ENCODE data around the gene KDM5B. TPM values are rescaled to one million over a fixed set of nuclear protein-coding genes. Genes with fewer than 3 reads are reported as not detected.

The KDM5B gene
- total and polyA plus RNA-seq, 2 experiments from 2014 or later: 87.9 to 110 TPM

- Histone ChIP-seq H4K20me1 (ENCODE audit: insufficient read depth, poor library complexity, severe bottlenecking) (no peaks in the 10 kb centered on the region), H3K79me2 (no peaks in the 10 kb centered on the region), H3K36me3 (replicated peaks; ENCODE audit: insufficient read depth, low read depth) (no peaks in the 10 kb centered on the region), H3K4me2 (no peak overlapping the region), H3K9me3 (ENCODE audit: low read depth) (no peaks in the 10 kb centered on the region), H3K9me2 (replicated peaks; ENCODE audit: insufficient read depth) (no peaks in the 10 kb centered on the region), H3K4me3 (no peak overlapping the region), H3K27ac (no peak overlapping the region), H3K4me1 (ENCODE audit: insufficient read depth) (peaks cover 10% of the 10 kb centered on the region), H3K27me3 (peaks cover 68% of the 10 kb centered on the region), H2AFZ (no peak overlapping the region)
- WGBS (ENCODE audit: low lambda C conversion rate, missing lambda C conversion rate): 90% methylated on average over 5 of the region's 5 CpGs
- DNase-seq (ENCODE audit: low spot score): no peak
- no peak for TF ChIP-seq EZH2 (IDR thresholded peaks at IDR 0.05; ENCODE audit: borderline replicate concordance)
- TF ChIP-seq EZH2phosphoT487 (IDR thresholded peaks at IDR 0.05; ENCODE audit: low read depth, severe bottlenecking, unreplicated experiment): no peak
These were observed 101.4 kb downstream of the KDM5B start for GRCh38 chr1:202706851-202707250.

GRCh38 chr1:202704601-202705000 is 103.6 kb downstream of the KDM5B start:
- no peaks in the 10 kb centered on the region for H3K9me2 ChIP-seq (replicated peaks; ENCODE audit: insufficient read depth)
- H3K4me3 ChIP-seq: no peak overlapping the region
- H4K20me1 ChIP-seq (ENCODE audit: insufficient read depth, poor library complexity, severe bottlenecking): no peaks in the 10 kb centered on the region
- H3K27ac ChIP-seq: no peak overlapping the region
- H3K27me3 ChIP-seq: peaks cover 60% of the 10 kb centered on the region
- H3K79me2 ChIP-seq: no peaks in the 10 kb centered on the region
- WGBS (ENCODE audit: low lambda C conversion rate, missing lambda C conversion rate): 68% methylated on average over 4 of the region's 4 CpGs
- H2AFZ ChIP-seq: no peak overlapping the region
- DNase-seq (ENCODE audit: low spot score): no peak
- no peak overlapping the region for H3K4me2 ChIP-seq
- no peaks in the 10 kb centered on the region for H3K9me3 ChIP-seq (ENCODE audit: low read depth)
- H3K4me1 ChIP-seq (ENCODE audit: insufficient read depth): peaks cover 4% of the 10 kb centered on the region
- H3K36me3 ChIP-seq (replicated peaks; ENCODE audit: insufficient read depth, low read depth): no peaks in the 10 kb centered on the region
- TF ChIP-seq EZH2phosphoT487 (IDR thresholded peaks at IDR 0.05; ENCODE audit: low read depth, severe bottlenecking, unreplicated experiment) (no peak), CTCF (IDR thresholded peaks at IDR 0.05; ENCODE audit: poor library complexity) (no peak), EZH2 (IDR thresholded peaks at IDR 0.05; ENCODE audit: borderline replicate concordance) (no peak)

- 93% methylated on average over 3 of the region's 6 CpGs for WGBS (ENCODE audit: low lambda C conversion rate, missing lambda C conversion rate)
- TF ChIP-seq EZH2phosphoT487 (IDR thresholded peaks at IDR 0.05; ENCODE audit: low read depth, severe bottlenecking, unreplicated experiment) (no peak), CTCF (IDR thresholded peaks at IDR 0.05; ENCODE audit: poor library complexity) (no peak), EZH2 (IDR thresholded peaks at IDR 0.05; ENCODE audit: borderline replicate concordance) (no peak)
- no peaks in the 10 kb centered on the region for H3K4me1 ChIP-seq (ENCODE audit: insufficient read depth)
- no peak overlapping the region for H2AFZ ChIP-seq
- H4K20me1 ChIP-seq (ENCODE audit: insufficient read depth, poor library complexity, severe bottlenecking): no peaks in the 10 kb centered on the region
- H3K79me2 ChIP-seq: no peaks in the 10 kb centered on the region
- no peak overlapping the region for H3K27ac ChIP-seq
- peaks cover 46% of the 10 kb centered on the region for H3K27me3 ChIP-seq
- no peak overlapping the region for H3K4me2 ChIP-seq
- no peaks in the 10 kb centered on the region for H3K9me3 ChIP-seq (ENCODE audit: low read depth)
- H3K4me3 ChIP-seq: no peak overlapping the region
- no peaks in the 10 kb centered on the region for H3K9me2 ChIP-seq (replicated peaks; ENCODE audit: insufficient read depth)
- H3K36me3 ChIP-seq (replicated peaks; ENCODE audit: insufficient read depth, low read depth): no peaks in the 10 kb centered on the region
- DNase-seq (ENCODE audit: low spot score): no peak
These were observed 105.0 kb downstream of the KDM5B start for GRCh38 chr1:202703191-202703590.

GRCh38 chr1:202702088-202702487 is 106.1 kb downstream of the KDM5B start:
- H3K27me3 ChIP-seq: peaks cover 35% of the 10 kb centered on the region
- no peaks in the 10 kb centered on the region for H3K36me3 ChIP-seq (replicated peaks; ENCODE audit: insufficient read depth, low read depth)
- no peak overlapping the region for H2AFZ ChIP-seq
- H3K4me3 ChIP-seq: no peak overlapping the region
- no peak overlapping the region for H3K27ac ChIP-seq
- no peaks in the 10 kb centered on the region for H3K4me1 ChIP-seq (ENCODE audit: insufficient read depth)
- no peaks in the 10 kb centered on the region for H3K79me2 ChIP-seq
- H3K4me2 ChIP-seq: no peak overlapping the region
- no peaks in the 10 kb centered on the region for H4K20me1 ChIP-seq (ENCODE audit: insufficient read depth, poor library complexity, severe bottlenecking)
- no peak for DNase-seq (ENCODE audit: low spot score)
- no peaks in the 10 kb centered on the region for H3K9me2 ChIP-seq (replicated peaks; ENCODE audit: insufficient read depth)
- no peak for TF ChIP-seq EZH2phosphoT487 (IDR thresholded peaks at IDR 0.05; ENCODE audit: low read depth, severe bottlenecking, unreplicated experiment)
- no peak for TF ChIP-seq CTCF (IDR thresholded peaks at IDR 0.05; ENCODE audit: poor library complexity)
- no peak for TF ChIP-seq EZH2 (IDR thresholded peaks at IDR 0.05; ENCODE audit: borderline replicate concordance)
- WGBS (ENCODE audit: low lambda C conversion rate, missing lambda C conversion rate): 59% methylated on average over 5 of the region's 5 CpGs
- H3K9me3 ChIP-seq (ENCODE audit: low read depth): no peaks in the 10 kb centered on the region

Data from hepatocyte (in vitro differentiated cells).